OCI-LY3 (cell line): ENCODE results near the gene NDC1.

ENCODE experiments used
- H2AFZ ChIP-seq: fragments of 200-600, 300-600 bp; shearing (Covaris generic); 2 replicates; pipeline ENCODE4 v1.6.0; 2014; ENCODE audit warnings: antibody characterized with exemption, low read depth, low read length
- H3K27ac ChIP-seq: fragments of 200-600, 300-600 bp; sonication (generic); 2 replicates; pipeline ENCODE4 v1.5.1; 2014; ENCODE audit warnings: mild to moderate bottlenecking, low read length, moderate library complexity, mixed read lengths
- H3K27me3 ChIP-seq: fragments of 200-600, 300-600 bp; sonication (generic); 2 replicates; pipeline ENCODE4 v1.6.1; 2014; ENCODE audit warnings: low read depth, low read length, mixed read lengths
- H3K36me3 ChIP-seq: fragments of 200-600, 300-600 bp; sonication (generic); replicated peaks from 2 replicates; pipeline ENCODE3; 2014; ENCODE audit warnings: low read depth, low read length, mixed read lengths
- H3K4me1 ChIP-seq: fragments of 300-600, 200-600 bp; sonication (generic); 2 replicates; pipeline ENCODE4 v1.6.1; 2014; ENCODE audit warnings: low read length, mixed read lengths
- H3K4me2 ChIP-seq: fragments of 200-600, 300-600 bp; sonication (generic); 2 replicates; pipeline ENCODE4 v1.6.1; 2014; ENCODE audit warnings: low read length, mixed read lengths
- H3K4me3 ChIP-seq: fragments of 300-600, 200-600 bp; sonication (generic); 2 replicates; pipeline ENCODE4 v1.5.1; 2014; ENCODE audit warnings: antibody characterized with exemption, mild to moderate bottlenecking, low read length, moderate library complexity
- H3K79me2 ChIP-seq: fragments of 300-600, 200-600 bp; shearing (Covaris generic); 2 replicates; pipeline ENCODE4 v1.6.1; 2014; ENCODE audit warnings: mild to moderate bottlenecking, low read length, mixed read lengths
- H3K9ac ChIP-seq: fragments of 300-600, 200-600 bp; shearing (Covaris generic); 2 replicates; pipeline ENCODE4 v1.6.0; 2014; ENCODE audit warnings: mild to moderate bottlenecking, low read length, moderate library complexity
- H3K9me3 ChIP-seq: fragments of 200-600, 300-600 bp; shearing (Covaris generic); 2 replicates; pipeline ENCODE4 v1.6.1; 2014; ENCODE audit warnings: low read length, mixed read lengths; ENCODE audit not compliant: insufficient read depth
- H4K20me1 ChIP-seq: fragments of 200-600, 300-600 bp; sonication (generic); 2 replicates; pipeline ENCODE4 v1.6.1; 2016; ENCODE audit warnings: low read length, mixed read lengths; ENCODE audit not compliant: insufficient read depth
- CTCF ChIP-seq: fragments of 200-600, 300-600 bp; sonication (generic); IDR thresholded peaks from 2 replicates; pipeline ENCODE4 v1.5.1; 2014; ENCODE audit warnings: antibody characterized with exemption, low read length, low read depth
- EZH2phosphoT487 ChIP-seq: fragments of 200-600 bp; shearing (Covaris generic); IDR thresholded peaks from 2 replicates; pipeline ENCODE4 v1.6.1; 2018; ENCODE audit warnings: antibody characterized with exemption, mixed run types, low read depth

NDC1 gene

GRCh38 chr1:53777272-53777671, 60.8 kb downstream of the NDC1 start:
- Histone ChIP-seq H3K4me1 (no peaks in the 10 kb centered on the region), H3K36me3 (peaks cover 15% of the 10 kb centered on the region), H3K27ac (no peak overlapping the region), H3K4me3 (no peak overlapping the region), H3K9me3 (no peaks in the 10 kb centered on the region), H2AFZ (no peak overlapping the region), H3K79me2 (no peaks in the 10 kb centered on the region), H3K27me3 (no peaks in the 10 kb centered on the region), H3K4me2 (no peak overlapping the region), H3K9ac (no peak overlapping the region), H4K20me1 (no peaks in the 10 kb centered on the region)
- TF ChIP-seq CTCF (no peak), EZH2phosphoT487 (no peak)

GRCh38 chr1:53771648-53772047, 66.4 kb downstream of the NDC1 start:
- Histone ChIP-seq H3K27me3 (no peaks in the 10 kb centered on the region), H3K36me3 (peaks cover 10% of the 10 kb centered on the region)

GRCh38 chr1:53769780-53770179, 68.3 kb downstream of the NDC1 start:
- no peaks in the 10 kb centered on the region for H3K4me1 ChIP-seq
- H2AFZ ChIP-seq: no peak overlapping the region
- no peaks in the 10 kb centered on the region for H3K79me2 ChIP-seq
- TF ChIP-seq CTCF: no peak
- no peak for TF ChIP-seq EZH2phosphoT487
- H3K4me2 ChIP-seq: no peak overlapping the region
- no peak overlapping the region for H3K9ac ChIP-seq
- no peaks in the 10 kb centered on the region for H4K20me1 ChIP-seq
- no peak overlapping the region for H3K4me3 ChIP-seq
- peaks cover 14% of the 10 kb centered on the region for H3K36me3 ChIP-seq
- no peaks in the 10 kb centered on the region for H3K9me3 ChIP-seq
- no peaks in the 10 kb centered on the region for H3K27me3 ChIP-seq
- H3K27ac ChIP-seq: no peak overlapping the region

More at GRCh38 chr1:53771648-53772047, 66.4 kb downstream of the NDC1 start:
- H3K9me3 ChIP-seq: no peaks in the 10 kb centered on the region
- H3K4me1 ChIP-seq: no peaks in the 10 kb centered on the region
- TF ChIP-seq EZH2phosphoT487 (no peak), CTCF (no peak)
- H3K9ac ChIP-seq: no peak overlapping the region
- H3K79me2 ChIP-seq: no peaks in the 10 kb centered on the region
- no peak overlapping the region for H2AFZ ChIP-seq
- H3K4me2 ChIP-seq: no peak overlapping the region
- no peak overlapping the region for H3K27ac ChIP-seq
- H4K20me1 ChIP-seq: no peaks in the 10 kb centered on the region
- H3K4me3 ChIP-seq: no peak overlapping the region

- H3K9me3 ChIP-seq: no peaks in the 10 kb centered on the region
- no peak overlapping the region for H3K27ac ChIP-seq
- H2AFZ ChIP-seq: no peak overlapping the region
- no peaks in the 10 kb centered on the region for H4K20me1 ChIP-seq
- H3K4me3 ChIP-seq: no peak overlapping the region
- no peak overlapping the region for H3K9ac ChIP-seq
- H3K79me2 ChIP-seq: no peaks in the 10 kb centered on the region
- peaks cover 16% of the 10 kb centered on the region for H3K36me3 ChIP-seq
- H3K4me2 ChIP-seq: no peak overlapping the region
- no peaks in the 10 kb centered on the region for H3K4me1 ChIP-seq
- H3K27me3 ChIP-seq: no peaks in the 10 kb centered on the region
- TF ChIP-seq EZH2phosphoT487 (no peak), CTCF (no peak)
Observed at GRCh38 chr1:53769184-53769583, 68.9 kb downstream of the NDC1 start.
